Measurements from ENCODE around the gene NYAP1. TPM values are rescaled to one million over a fixed set of nuclear protein-coding genes. Genes with fewer than 3 reads are reported as not detected.

NYAP1 gene
- total RNA-seq, 4 donors from 2014 or later: 0.41 to 1.4 TPM; not detected in 2

DNA sequence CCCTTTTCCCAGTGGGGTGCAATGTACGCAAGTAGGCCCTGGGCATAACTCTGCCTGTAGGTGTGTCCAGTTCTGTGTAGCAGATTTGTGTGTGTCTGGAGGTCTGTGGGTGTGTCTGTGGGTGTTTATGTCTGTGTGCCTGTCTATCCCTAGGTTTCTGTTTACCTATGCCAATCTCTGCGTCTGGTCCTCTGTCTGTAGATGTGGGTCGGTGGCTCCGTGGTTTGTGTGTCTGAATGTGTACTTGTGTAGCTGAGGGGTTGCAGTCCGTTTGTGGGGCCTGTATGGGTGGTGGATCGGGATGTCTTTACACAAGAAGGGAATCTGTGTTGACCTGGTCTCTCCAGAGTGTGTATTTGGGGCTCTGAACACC, 932 bp downstream of the NYAP1 start:
- Histone ChIP-seq H3K27ac (no peak overlapping the region), H3K27me3 (no peaks in the 10 kb centered on the region), H3K9me3 (no peaks in the 10 kb centered on the region), H3K36me3 (no peaks in the 10 kb centered on the region), H3K4me3 (no peak overlapping the region), H3K4me1 (peaks cover 7 to 20% (median 16%) of the 10 kb centered on the region in 4 donors)
- in situ Hi-C loops (cut with MboI; ENCODE audit: low pct_ligation_motif_present in 1 of 4, low pct_unique_long_range_greater_than_20kb in 1 of 4, low sequenced_read_pairs in 3 of 4): loop anchor here in 1 of 4 donors (10.0 kb wide), 1 partner anchor 70 kb away; no protein-coding TSS in a partner anchor
- 62% methylated on average over 6 of the region's 6 CpGs; no CpG with 5 or more reads in 1 of the 2 donors for WGBS, 2 donors (ENCODE audit: low coverage in 1 of 2)
- TF ChIP-seq POLR2AphosphoS5 (IDR thresholded peaks at IDR 0.05): no peak
- TF ChIP-seq, protein P1, sequence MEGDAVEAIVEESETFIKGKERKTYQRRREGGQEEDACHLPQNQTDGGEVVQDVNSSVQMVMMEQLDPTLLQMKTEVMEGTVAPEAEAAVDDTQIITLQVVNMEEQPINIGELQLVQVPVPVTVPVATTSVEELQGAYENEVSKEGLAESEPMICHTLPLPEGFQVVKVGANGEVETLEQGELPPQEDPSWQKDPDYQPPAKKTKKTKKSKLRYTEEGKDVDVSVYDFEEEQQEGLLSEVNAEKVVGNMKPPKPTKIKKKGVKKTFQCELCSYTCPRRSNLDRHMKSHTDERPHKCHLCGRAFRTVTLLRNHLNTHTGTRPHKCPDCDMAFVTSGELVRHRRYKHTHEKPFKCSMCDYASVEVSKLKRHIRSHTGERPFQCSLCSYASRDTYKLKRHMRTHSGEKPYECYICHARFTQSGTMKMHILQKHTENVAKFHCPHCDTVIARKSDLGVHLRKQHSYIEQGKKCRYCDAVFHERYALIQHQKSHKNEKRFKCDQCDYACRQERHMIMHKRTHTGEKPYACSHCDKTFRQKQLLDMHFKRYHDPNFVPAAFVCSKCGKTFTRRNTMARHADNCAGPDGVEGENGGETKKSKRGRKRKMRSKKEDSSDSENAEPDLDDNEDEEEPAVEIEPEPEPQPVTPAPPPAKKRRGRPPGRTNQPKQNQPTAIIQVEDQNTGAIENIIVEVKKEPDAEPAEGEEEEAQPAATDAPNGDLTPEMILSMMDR (IDR thresholded peaks at IDR 0.05): no peak
- no peak for TF ChIP-seq EP300 (IDR thresholded peaks at IDR 0.05; ENCODE audit: low read depth)
- TF ChIP-seq POLR2A (IDR thresholded peaks at IDR 0.05): no peak
- DNase-seq: no peak
- intact Hi-C loops (cut with DNase I; ENCODE audit: low total_unique reads): loop anchor here (5.0 kb wide), 1 partner anchor 78 kb away; no protein-coding TSS in a partner anchor

DNA sequence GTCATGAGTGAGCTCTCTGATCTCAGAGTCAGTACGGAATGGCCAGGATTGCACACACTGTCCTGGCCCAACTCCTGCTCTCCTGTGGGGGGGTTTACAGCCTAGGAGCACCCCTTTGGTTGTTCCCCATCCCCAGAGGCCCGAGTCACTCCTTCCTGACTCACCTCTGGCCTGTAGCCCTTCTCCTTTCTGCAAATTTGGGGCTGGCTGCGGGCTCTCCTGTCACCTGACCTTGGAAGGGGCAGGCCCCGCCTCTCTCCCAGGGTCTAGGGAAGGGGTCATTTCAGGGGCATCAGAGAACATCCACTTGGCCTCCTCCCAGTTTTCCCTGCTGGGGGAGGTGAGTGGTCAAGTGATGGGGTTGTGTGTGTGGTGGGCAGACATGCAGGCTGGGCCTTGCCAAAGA, 1.7 kb downstream of the NYAP1 start:
- H3K36me3 ChIP-seq: no peaks in the 10 kb centered on the region
- no peak overlapping the region for H3K4me3 ChIP-seq
- H3K27ac ChIP-seq: no peak overlapping the region
- no peaks in the 10 kb centered on the region for H3K9me3 ChIP-seq
- intact Hi-C loops (cut with DNase I; ENCODE audit: low total_unique reads): no loop called here
- H3K27me3 ChIP-seq: no peaks in the 10 kb centered on the region
- DNase-seq: no peak
- no peak for TF ChIP-seq POLR2AphosphoS5 (IDR thresholded peaks at IDR 0.05)
- in situ Hi-C loops (cut with MboI; ENCODE audit: low pct_ligation_motif_present in 1 of 4, low pct_unique_long_range_greater_than_20kb in 1 of 4, low sequenced_read_pairs in 3 of 4): loop anchor here in 1 of 4 donors (10.0 kb wide), 1 partner anchor 69 kb away; no protein-coding TSS in a partner anchor
- 72% methylated on average over 4 of the region's 4 CpGs; no CpG with 5 or more reads in 1 of the 2 donors for WGBS, 2 donors (ENCODE audit: low coverage in 1 of 2)
- peaks cover 6 to 17% (median 14%) of the 10 kb centered on the region in 4 donors for H3K4me1 ChIP-seq

DNA sequence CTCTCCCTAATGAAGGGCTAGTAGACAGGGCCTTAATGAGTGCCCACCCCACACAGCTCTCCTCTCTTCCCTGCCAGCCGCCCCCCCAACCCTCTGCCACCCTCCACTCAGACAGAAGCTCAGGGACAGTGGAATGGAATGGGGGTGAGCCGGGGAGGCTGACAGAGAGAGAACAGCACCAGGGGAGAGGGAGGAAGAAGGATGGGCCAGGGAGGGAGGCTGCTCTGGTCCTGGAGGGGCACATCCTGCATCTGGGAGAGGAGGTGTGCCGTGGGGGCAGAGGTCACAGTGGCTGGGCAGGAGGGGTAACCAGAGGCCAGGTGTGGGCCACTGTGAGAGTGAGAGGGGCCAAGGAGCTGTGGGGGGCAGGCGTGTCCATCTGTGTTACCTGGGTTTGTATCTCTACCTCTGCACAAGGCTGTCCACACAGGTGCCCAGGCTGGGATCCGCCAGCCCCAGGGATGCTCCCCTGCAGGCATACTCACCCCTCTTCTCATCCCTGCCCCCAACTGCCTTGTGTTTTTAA, 2.4 kb downstream of the NYAP1 start:
- WGBS, 2 donors (ENCODE audit: low coverage in 1 of 2): 80 to 83% methylated on average over 1 to 5 of the region's 5 CpGs
- intact Hi-C loops (cut with DNase I; ENCODE audit: low total_unique reads) (no loop called here), in situ Hi-C loops (cut with MboI; ENCODE audit: low pct_ligation_motif_present in 1 of 4, low pct_unique_long_range_greater_than_20kb in 1 of 4, low sequenced_read_pairs in 3 of 4) (loop anchor here in 1 of 4 donors (10.0 kb wide), 1 partner anchor 69 kb away; no protein-coding TSS in a partner anchor)

DNA sequence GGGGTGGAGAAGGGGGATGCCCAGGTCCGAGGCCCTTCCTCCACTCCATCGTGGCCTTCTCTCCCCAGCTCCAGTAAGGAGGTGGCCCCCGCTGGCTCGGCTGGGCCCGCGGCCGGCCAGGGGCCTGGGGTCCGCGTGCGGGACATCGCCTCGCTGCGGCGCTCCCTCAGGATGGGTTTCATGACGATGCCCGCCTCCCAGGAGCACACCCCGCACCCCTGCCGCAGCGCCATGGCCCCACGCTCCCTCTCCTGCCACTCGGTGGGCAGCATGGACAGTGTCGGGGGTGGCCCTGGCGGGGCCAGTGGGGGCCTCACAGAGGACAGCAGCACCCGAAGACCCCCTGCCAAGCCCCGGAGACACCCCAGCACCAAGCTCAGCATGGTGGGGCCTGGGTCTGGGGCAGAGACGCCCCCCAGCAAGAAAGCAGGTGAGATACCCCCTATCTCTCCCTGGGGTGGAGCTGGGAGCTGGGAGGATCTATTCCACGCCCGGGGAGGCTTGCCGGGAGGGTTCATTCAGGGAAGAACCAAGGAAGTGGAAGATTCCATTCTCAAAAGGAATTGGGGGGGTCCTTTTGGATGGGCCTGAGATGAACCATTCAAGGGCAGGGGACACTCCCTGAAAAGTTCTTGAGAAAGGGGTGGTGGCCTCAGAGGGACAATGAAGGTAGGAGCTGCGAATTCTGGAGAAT, 3.2 kb downstream of the NYAP1 start:
- 56 to 85% methylated on average over 5 to 30 of the region's 30 CpGs for WGBS, 2 donors (ENCODE audit: low coverage in 1 of 2)
- Histone ChIP-seq H3K4me3 (no peak overlapping the region), H3K27me3 (no peaks in the 10 kb centered on the region), H3K9me3 (no peaks in the 10 kb centered on the region), H3K4me1 (peaks cover 6 to 17% (median 14%) of the 10 kb centered on the region in 4 donors), H3K36me3 (no peaks in the 10 kb centered on the region), H3K27ac (no peak overlapping the region)
- in situ Hi-C loops (cut with MboI; ENCODE audit: low pct_ligation_motif_present in 1 of 4, low pct_unique_long_range_greater_than_20kb in 1 of 4, low sequenced_read_pairs in 3 of 4) (loop anchor here in 1 of 4 donors (10.0 kb wide), 1 partner anchor 68 kb away; no protein-coding TSS in a partner anchor), intact Hi-C loops (cut with DNase I; ENCODE audit: low total_unique reads) (no loop called here)
- no peak for DNase-seq
- TF ChIP-seq, protein P1 (IDR thresholded peaks at IDR 0.05): no peak
- no peak for TF ChIP-seq EP300 (IDR thresholded peaks at IDR 0.05; ENCODE audit: low read depth)
- TF ChIP-seq POLR2AphosphoS5 (IDR thresholded peaks at IDR 0.05): no peak
- TF ChIP-seq POLR2A (IDR thresholded peaks at IDR 0.05): no peak

More for the DNA sequence above, 2.4 kb downstream of the NYAP1 start:
- Histone ChIP-seq H3K36me3 (no peaks in the 10 kb centered on the region), H3K4me1 (peaks cover 6 to 17% (median 14%) of the 10 kb centered on the region in 4 donors), H3K27ac (no peak overlapping the region), H3K4me3 (no peak overlapping the region), H3K9me3 (no peaks in the 10 kb centered on the region), H3K27me3 (no peaks in the 10 kb centered on the region)
- TF ChIP-seq, protein P1 (IDR thresholded peaks at IDR 0.05): no peak
- TF ChIP-seq POLR2AphosphoS5 (IDR thresholded peaks at IDR 0.05) (no peak), POLR2A (IDR thresholded peaks at IDR 0.05) (no peak), EP300 (IDR thresholded peaks at IDR 0.05; ENCODE audit: low read depth) (no peak)
- DNase-seq: no peak

Measured in transverse colon (tissue), 4 donors.